IPS-20b (cell line): Measurements from ENCODE around the gene IL1RAPL2.
"Not testable (repeated sequence)": the region's sequence is repeated elsewhere in the genome, so short reads cannot be mapped to it uniquely, and the experiment has no call there.

ENCODE experiments used
- H3K27ac ChIP-seq: one replicate; pipeline ENCODE4 v1.5.1; 2013; ENCODE audit warnings: low read length
- H3K27me3 ChIP-seq: 2 replicates; pipeline ENCODE4 v1.6.1; 2013; ENCODE audit warnings: mild to moderate bottlenecking, low read length, inconsistent platforms; ENCODE audit not compliant: insufficient read depth
- H3K36me3 ChIP-seq: 2 replicates; pipeline ENCODE4 v1.6.1; 2013; ENCODE audit warnings: low read depth, mild to moderate bottlenecking, inconsistent platforms, low read length, moderate library complexity; ENCODE audit not compliant: insufficient read depth
- H3K4me1 ChIP-seq: 2 replicates; pipeline ENCODE4 v1.6.1; 2013; ENCODE audit warnings: mild to moderate bottlenecking, control low read depth, inconsistent platforms, low read length, moderate library complexity; ENCODE audit not compliant: insufficient read depth
- H3K4me3 ChIP-seq: 2 replicates; pipeline ENCODE4 v1.5.1; 2013; ENCODE audit warnings: mild to moderate bottlenecking, low read length, inconsistent platforms
- H3K9ac ChIP-seq: 2 replicates; pipeline ENCODE4 v1.6.1; 2013; ENCODE audit warnings: low read depth, mild to moderate bottlenecking, inconsistent platforms, low read length, moderate library complexity
- H3K9me3 ChIP-seq: 2 replicates; pipeline ENCODE4 v1.6.1; 2013; ENCODE audit warnings: mild to moderate bottlenecking, low read depth, low read length, inconsistent platforms; ENCODE audit not compliant: insufficient read depth

The IL1RAPL2 gene

DNA sequence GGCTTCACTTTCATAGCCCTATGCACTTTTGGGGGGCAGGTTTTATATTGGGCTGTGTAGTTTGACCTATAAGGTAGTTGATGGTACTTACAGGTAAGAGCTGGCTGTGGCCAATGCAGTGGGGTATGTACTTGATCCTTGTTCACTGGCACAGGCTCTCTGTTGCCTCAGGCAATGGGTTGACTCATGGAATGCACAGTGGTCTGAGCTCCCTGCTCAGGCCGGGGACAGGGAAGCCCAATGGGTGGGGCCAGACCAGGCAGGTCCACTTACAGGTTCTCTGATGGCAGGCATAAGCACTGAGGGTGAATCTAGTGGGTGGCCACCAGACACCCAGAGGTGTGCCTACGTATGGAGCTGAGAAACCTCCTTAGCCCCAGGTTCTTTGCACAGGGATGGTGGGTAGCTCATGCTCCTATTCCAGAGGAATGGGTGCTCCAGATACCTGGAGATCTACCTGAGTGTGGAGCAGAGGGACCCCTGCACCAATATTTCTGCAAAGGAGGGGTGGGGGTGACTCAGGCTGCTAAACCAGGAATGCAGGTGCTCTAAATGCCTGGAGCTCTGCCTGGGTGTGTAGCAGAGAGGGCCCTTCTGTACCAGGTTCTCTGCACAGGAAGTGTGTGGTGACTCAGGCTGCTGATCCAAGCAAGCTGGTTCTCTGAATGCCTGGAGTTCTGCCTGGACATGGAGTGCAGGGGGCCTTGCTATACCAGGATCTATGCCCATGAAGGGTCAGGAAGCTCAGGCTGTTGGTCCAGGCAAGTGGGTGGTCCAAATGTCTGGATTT, 52.3 kb downstream of the IL1RAPL2 start:
- Histone ChIP-seq H3K4me3 (no peak overlapping the region), H3K27ac (no peak overlapping the region), H3K36me3 (no peaks in the 10 kb centered on the region), H3K9ac (no peak overlapping the region), H3K4me1 (no peaks in the 10 kb centered on the region), H3K9me3 (no peaks in the 10 kb centered on the region), H3K27me3 (no peaks in the 10 kb centered on the region)

DNA sequence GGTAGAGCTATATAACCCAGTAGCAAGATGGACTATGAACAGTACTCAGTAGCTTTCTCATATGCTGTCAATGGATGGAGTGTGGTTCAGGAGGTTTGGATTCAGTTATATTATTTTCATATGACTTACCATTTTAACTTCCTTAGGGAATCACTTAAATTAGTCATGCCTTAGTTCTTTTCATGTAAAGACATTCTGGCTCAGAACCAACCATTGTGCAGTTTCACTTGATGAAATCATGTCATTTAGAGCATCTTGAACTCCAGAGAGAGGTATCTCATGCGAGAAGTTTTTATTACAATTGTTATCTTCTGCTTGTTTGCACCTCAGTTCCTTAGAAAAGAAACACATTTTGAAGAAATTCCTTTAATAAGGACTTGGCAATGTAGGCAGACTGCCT, 55.8 kb downstream of the IL1RAPL2 start:
- Histone ChIP-seq H3K4me3 (no peak overlapping the region), H3K4me1 (no peaks in the 10 kb centered on the region), H3K27ac (no peak overlapping the region), H3K9ac (no peak overlapping the region), H3K9me3 (no peaks in the 10 kb centered on the region), H3K27me3 (no peaks in the 10 kb centered on the region), H3K36me3 (no peaks in the 10 kb centered on the region)

DNA sequence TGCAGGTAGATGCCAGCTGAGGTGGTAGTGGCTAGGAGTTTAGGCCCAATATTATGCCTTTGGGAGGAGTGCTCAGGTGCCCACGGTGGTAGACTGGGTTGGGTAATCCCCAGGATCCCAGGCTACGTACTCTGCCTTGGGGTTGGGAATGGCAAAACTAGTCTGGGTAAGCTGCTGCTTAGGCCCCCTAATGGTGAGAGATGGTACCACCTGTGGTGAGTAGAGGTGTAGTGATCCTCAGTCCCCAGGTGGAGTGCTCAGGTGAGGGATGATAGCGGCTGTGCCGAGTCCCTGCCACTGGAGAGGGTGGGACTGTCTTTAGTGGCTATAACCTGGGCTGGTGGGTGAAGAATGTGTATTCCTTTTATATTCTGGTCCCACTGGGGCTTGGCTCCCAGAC, 75.2 kb downstream of the IL1RAPL2 start:
- Histone ChIP-seq H3K4me3 (no peak overlapping the region), H3K9me3 (no peaks in the 10 kb centered on the region), H3K27ac (no peak overlapping the region)

DNA sequence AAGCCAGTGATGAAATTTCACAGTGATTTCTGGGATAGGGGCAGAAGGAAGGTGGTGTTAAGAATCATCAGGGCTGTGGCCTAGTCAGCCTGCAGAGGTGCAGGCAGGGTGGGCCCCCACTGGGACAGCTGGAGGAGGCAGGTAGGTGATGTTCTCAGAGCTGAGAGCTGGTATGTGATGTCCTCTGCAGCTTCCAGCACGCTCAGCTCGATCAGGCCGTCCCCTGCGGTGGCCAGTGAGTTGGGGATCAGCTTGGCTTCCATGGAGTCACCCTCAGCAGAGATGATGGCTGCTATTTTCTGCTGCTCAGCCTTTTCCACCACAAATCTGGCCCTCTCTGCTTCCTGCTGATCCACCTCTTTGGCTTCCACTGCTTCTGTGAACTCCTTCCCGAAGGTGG, 81.1 kb downstream of the IL1RAPL2 start:
- Histone ChIP-seq H3K4me1 (no peaks in the 10 kb centered on the region), H3K9ac (no peak overlapping the region), H3K27ac (no peak overlapping the region), H3K36me3 (no peaks in the 10 kb centered on the region), H3K9me3 (no peaks in the 10 kb centered on the region), H3K27me3 (no peaks in the 10 kb centered on the region), H3K4me3 (no peak overlapping the region)

More for the DNA sequence above, 75.2 kb downstream of the IL1RAPL2 start:
- H3K27me3 ChIP-seq: no peaks in the 10 kb centered on the region
- H3K36me3 ChIP-seq: no peaks in the 10 kb centered on the region
- no peaks in the 10 kb centered on the region for H3K4me1 ChIP-seq
- no peak overlapping the region for H3K9ac ChIP-seq

DNA sequence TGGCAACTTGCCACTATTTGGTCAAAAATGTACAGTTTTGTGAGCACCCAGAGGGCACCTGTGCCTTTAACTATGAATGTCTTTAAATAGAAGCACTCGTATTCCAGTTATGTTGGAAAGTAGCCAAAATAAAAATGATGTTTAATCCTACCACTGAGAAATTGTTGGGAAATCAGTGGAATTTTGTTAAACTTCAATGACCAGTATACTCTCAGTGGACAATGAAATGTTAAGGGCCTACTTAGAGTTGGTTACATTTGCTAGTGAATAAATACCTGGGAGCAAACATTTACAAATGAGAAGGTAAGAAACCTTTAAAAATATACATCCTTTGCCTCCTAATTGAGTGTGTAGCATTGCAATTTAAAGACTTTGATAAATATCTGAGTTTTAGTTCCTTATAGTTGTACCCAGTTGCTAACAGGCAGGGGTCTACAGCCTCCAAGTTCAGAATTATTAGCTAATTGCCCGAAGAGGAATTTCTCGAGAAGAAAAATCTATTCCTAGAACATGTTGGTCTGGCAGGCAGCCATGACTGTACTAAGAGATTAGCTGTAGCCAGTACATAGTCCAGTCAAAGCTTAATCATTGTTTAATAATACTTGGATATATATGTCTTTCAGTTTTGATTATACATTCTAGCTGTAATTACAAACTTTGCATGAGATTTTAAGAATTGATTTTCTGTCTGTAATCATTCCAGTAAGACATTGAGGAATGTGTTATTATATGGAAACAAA, 93.2 kb downstream of the IL1RAPL2 start:
- Histone ChIP-seq H3K27me3 (no peaks in the 10 kb centered on the region), H3K27ac (no peak overlapping the region), H3K4me3 (no peak overlapping the region), H3K36me3 (no peaks in the 10 kb centered on the region), H3K4me1 (no peaks in the 10 kb centered on the region), H3K9ac (no peak overlapping the region), H3K9me3 (no peaks in the 10 kb centered on the region)

DNA sequence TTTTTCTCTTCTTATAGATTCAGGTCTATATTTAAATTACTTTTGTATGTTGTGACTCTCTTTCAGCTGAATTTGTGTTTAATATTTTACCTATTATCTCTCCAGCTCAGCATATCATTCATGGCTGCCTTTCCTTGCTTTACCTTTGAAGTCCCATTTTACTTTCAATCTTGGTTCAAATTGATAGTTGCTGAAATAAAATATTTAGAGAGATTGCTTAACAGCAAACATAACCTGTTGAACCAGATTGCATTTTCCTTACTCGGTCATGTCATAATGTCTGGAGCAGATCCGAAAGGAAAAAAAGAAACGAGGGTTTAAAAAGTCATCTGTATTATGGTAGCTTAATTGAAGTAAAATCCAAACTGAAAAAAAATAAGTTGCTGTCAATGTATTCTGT, 94.1 kb downstream of the IL1RAPL2 start:
- Histone ChIP-seq H3K36me3 (no peaks in the 10 kb centered on the region), H3K4me3 (no peak overlapping the region), H3K9me3 (no peaks in the 10 kb centered on the region), H3K4me1 (no peaks in the 10 kb centered on the region), H3K9ac (no peak overlapping the region), H3K27ac (no peak overlapping the region), H3K27me3 (no peaks in the 10 kb centered on the region)

DNA sequence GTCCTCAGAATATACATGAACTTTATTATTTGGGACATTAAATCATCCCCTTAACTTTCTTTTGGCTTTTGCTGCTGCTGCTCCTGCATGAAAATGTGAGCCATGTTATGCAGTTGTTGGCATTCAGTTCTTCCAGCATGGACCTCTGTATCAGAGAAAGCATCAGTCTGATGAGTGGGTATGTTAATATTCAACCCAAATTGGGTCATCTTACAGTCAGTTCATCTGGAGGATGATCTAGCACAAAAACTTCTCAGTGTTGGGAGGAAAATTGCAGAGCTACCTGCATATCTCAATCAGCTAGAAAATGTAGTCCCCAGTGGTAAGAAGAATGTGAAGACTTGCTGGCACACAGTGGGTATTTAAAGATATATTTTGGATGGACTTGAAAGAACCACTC, 96.7 kb downstream of the IL1RAPL2 start:
- Histone ChIP-seq H3K9me3 (no peaks in the 10 kb centered on the region), H3K4me3 (no peak overlapping the region), H3K36me3 (no peaks in the 10 kb centered on the region), H3K4me1 (no peaks in the 10 kb centered on the region), H3K27me3 (no peaks in the 10 kb centered on the region), H3K27ac (no peak overlapping the region), H3K9ac (no peak overlapping the region)

DNA sequence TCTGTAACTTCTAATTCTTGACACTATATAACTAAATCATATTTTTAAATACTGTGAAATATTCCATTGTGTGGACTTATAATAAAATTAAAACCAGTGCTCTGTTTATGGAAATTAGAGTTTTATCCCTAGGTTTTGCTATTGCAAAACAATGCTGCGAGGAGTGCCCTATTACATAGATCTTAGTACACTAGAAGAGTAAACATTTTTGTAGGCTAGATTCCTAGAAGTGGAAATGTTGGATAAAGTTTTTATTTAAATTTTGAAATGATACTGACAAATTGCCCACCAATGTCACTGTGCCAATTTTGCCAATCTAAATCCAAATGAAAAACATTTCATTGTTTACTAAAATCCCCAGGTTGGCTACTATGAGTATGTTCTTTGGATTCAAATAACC, 99.7 kb downstream of the IL1RAPL2 start:
- Histone ChIP-seq H3K36me3 (no peaks in the 10 kb centered on the region), H3K9me3 (no peaks in the 10 kb centered on the region), H3K27me3 (no peaks in the 10 kb centered on the region), H3K27ac (no peak overlapping the region), H3K4me1 (no peaks in the 10 kb centered on the region), H3K4me3 (no peak overlapping the region), H3K9ac (no peak overlapping the region)

DNA sequence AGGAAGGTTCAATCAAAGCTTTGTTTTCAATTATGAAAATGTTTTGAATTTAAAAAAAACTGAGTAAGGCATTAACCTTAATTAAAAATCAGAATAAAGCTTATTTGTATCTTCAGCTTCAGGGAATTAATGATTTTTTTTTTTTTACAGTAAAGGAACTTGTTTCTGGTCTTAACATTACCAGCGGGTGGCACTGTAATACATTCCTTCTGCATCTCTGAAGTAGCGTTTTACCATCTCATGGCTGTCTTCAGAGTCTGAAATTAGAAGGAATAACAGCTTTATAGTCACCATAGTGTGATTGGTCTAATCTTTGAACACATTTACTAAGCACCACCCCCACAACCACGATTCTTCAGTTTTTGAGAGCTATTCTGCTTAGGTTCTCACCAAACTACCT, 102.6 kb downstream of the IL1RAPL2 start:
- H3K27ac ChIP-seq: no peak overlapping the region
- H3K9ac ChIP-seq: no peak overlapping the region
- no peaks in the 10 kb centered on the region for H3K9me3 ChIP-seq
- H3K36me3 ChIP-seq: no peaks in the 10 kb centered on the region
- H3K4me3 ChIP-seq: no peak overlapping the region
- no peaks in the 10 kb centered on the region for H3K27me3 ChIP-seq
- no peaks in the 10 kb centered on the region for H3K4me1 ChIP-seq

DNA sequence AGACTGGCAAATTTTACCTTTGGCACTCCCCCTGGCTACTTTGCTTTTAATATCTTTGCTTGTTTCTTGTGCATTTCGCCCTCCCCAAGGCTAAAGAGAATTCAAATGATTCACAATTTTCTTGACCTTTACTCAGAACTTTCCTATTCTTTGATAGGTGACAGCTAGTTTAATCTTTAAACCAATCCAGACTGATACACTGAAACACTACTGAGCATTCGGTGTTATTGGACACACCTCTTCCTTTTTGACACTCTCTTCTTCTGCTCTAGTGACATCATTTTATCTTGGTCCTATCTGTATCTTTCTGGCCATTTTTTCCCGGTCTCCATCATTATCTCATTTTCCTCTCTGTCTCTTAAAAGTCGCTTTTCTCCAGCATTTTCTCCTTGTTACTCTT, 103.1 kb downstream of the IL1RAPL2 start:
- no peaks in the 10 kb centered on the region for H3K27me3 ChIP-seq
- no peak overlapping the region for H3K9ac ChIP-seq
- H3K4me3 ChIP-seq: no peak overlapping the region
- no peaks in the 10 kb centered on the region for H3K36me3 ChIP-seq
- no peak overlapping the region for H3K27ac ChIP-seq
- no peaks in the 10 kb centered on the region for H3K4me1 ChIP-seq
- H3K9me3 ChIP-seq: no peaks in the 10 kb centered on the region

DNA sequence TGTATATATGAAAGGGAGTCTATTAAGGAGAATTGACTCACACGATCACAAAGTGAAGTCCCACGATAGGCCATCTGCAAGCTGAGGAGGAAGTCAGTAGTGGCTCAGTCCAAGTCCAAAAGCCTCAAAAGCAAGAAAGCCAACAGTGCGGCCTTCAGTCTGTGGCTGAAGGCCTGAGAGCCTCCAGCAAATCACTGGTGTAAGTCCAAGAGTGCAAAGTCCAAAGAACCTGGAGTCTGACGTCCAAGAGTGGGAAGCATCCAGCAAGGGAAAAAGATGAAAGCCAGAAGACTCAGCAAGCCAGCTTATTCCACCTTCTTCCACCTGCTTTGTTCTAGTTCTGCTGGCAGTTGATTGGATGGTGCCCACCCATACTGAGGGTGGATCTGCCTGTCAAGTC, 104.1 kb downstream of the IL1RAPL2 start:
- H3K9ac ChIP-seq: no peak overlapping the region
- H3K27ac ChIP-seq: no peak overlapping the region
- H3K4me3 ChIP-seq: no peak overlapping the region
- no peaks in the 10 kb centered on the region for H3K27me3 ChIP-seq
- H3K4me1 ChIP-seq: no peaks in the 10 kb centered on the region
- H3K36me3 ChIP-seq: no peaks in the 10 kb centered on the region
- no peaks in the 10 kb centered on the region for H3K9me3 ChIP-seq

DNA sequence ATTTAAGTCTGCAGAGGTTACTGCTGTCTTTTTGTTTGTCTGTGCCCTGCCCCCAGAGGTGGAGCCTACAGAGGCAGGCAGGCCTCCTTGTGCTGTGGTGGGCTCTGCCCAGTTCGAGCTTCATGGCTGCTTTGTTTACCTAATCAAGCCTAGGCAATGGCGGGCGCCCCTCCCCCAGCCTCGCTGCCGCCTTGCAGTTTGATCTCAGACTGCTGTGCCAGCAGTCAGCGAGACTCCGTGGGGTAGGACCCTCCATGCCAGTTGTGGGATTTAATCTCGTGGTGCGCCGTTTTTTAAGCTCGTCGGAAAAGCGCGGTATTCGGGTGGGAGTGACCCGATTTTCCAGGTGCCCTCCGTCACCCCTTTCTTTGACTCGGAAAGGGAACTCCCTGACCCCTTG, 111.5 kb downstream of the IL1RAPL2 start:
- peaks cover 10% of the 10 kb centered on the region; the same call in 1 of the 2 replicates for H3K4me1 ChIP-seq
- H3K9me3 ChIP-seq, H3K27me3 ChIP-seq, H3K4me3 ChIP-seq, H3K9ac ChIP-seq, H3K36me3 ChIP-seq, H3K27ac ChIP-seq: not testable (repeated sequence)
